ENCODE measurements around the gene PDE6G. TPM values are rescaled to one million over a fixed set of nuclear protein-coding genes. Genes with fewer than 3 reads are reported as not detected.

PDE6G gene
- total RNA-seq, 2 experiments from 2014 or later, result 19.8 to 24.7 TPM

GRCh38 chr17:81695211-81695610 lies 38.9 kb upstream of the PDE6G start:
- POLR2A ChIA-PET, result no interaction called here
- H3K4me3 Mint-ChIP-seq, result no peak overlapping the region
- peaks cover 29% of the 10 kb centered on the region for H3K36me3 Mint-ChIP-seq (ENCODE audit: low read depth)
- no peaks in the 10 kb centered on the region for H3K27me3 Mint-ChIP-seq
- no peak for DNase-seq
- H3K4me1 Mint-ChIP-seq, result peaks cover 9% of the 10 kb centered on the region
- no peak overlapping the region for H3K27ac Mint-ChIP-seq
- CTCF ChIA-PET, result interaction anchor here (1.1 kb wide), 1 partner anchor 14 kb away, joined by 3 read pairs; no protein-coding TSS in a partner anchor
- no peaks in the 10 kb centered on the region for H3K9me3 Mint-ChIP-seq

GRCh38 chr17:81694810-81695209 lies 38.5 kb upstream of the PDE6G start:
- Mint-ChIP-seq H3K4me3 (no peak overlapping the region), H3K27me3 (no peaks in the 10 kb centered on the region), H3K36me3 (ENCODE audit: low read depth) (peaks cover 33% of the 10 kb centered on the region), H3K27ac (no peak overlapping the region), H3K4me1 (peaks cover 9% of the 10 kb centered on the region), H3K9me3 (no peaks in the 10 kb centered on the region)
- POLR2A ChIA-PET, result no interaction called here
- CTCF ChIA-PET, result no interaction called here
- DNase-seq, result no peak

- Mint-ChIP-seq H3K27me3 (no peaks in the 10 kb centered on the region), H3K4me3 (no peak overlapping the region), H3K36me3 (ENCODE audit: low read depth) (peaks cover 40% of the 10 kb centered on the region), H3K9me3 (no peaks in the 10 kb centered on the region), H3K4me1 (peaks cover 12% of the 10 kb centered on the region), H3K27ac (no peak overlapping the region)
- no peak for DNase-seq
- POLR2A ChIA-PET, result interaction anchor here (1.5 kb wide), 1 partner anchor 9 kb away, joined by 3 read pairs; the partner anchor contains the start of gene MRPL12
- CTCF ChIA-PET, result no interaction called here
These were observed 37.3 kb upstream of the PDE6G start for GRCh38 chr17:81693509-81694210.

GRCh38 chr17:81691608-81692007 lies 35.3 kb upstream of the PDE6G start:
- CTCF ChIA-PET, result interaction anchor here (0.5 kb wide), 1 partner anchor 49 kb away, joined by 3 read pairs; no protein-coding TSS in a partner anchor
- H3K4me1 Mint-ChIP-seq, result peaks cover 4% of the 10 kb centered on the region

GRCh38 chr17:81691196-81691595 lies 34.9 kb upstream of the PDE6G start:
- Mint-ChIP-seq H3K4me3 (no peak overlapping the region), H3K27me3 (no peaks in the 10 kb centered on the region), H3K36me3 (ENCODE audit: low read depth) (peaks cover 40% of the 10 kb centered on the region), H3K4me1 (peaks cover 6% of the 10 kb centered on the region), H3K9me3 (no peaks in the 10 kb centered on the region), H3K27ac (no peak overlapping the region)
- POLR2A ChIA-PET, result no interaction called here
- CTCF ChIA-PET, result interaction anchor here (0.5 kb wide), 1 partner anchor 49 kb away, joined by 3 read pairs; no protein-coding TSS in a partner anchor
- DNase-seq, result no peak

More at GRCh38 chr17:81691608-81692007, 35.3 kb upstream of the PDE6G start:
- H3K27me3 Mint-ChIP-seq, result no peaks in the 10 kb centered on the region
- peaks cover 38% of the 10 kb centered on the region for H3K36me3 Mint-ChIP-seq (ENCODE audit: low read depth)
- POLR2A ChIA-PET, result no interaction called here
- H3K4me3 Mint-ChIP-seq, result no peak overlapping the region
- no peaks in the 10 kb centered on the region for H3K9me3 Mint-ChIP-seq
- DNase-seq, result no peak
- no peak overlapping the region for H3K27ac Mint-ChIP-seq

- Mint-ChIP-seq H3K36me3 (ENCODE audit: low read depth) (peaks cover 41% of the 10 kb centered on the region), H3K4me3 (no peak overlapping the region), H3K4me1 (peaks cover 9% of the 10 kb centered on the region), H3K27ac (no peak overlapping the region), H3K27me3 (no peaks in the 10 kb centered on the region), H3K9me3 (no peaks in the 10 kb centered on the region)
- ChIA-PET POLR2A (no interaction called here), CTCF (interaction anchor here (1.2 kb wide), 1 partner anchor 11 kb away, joined by 3 read pairs; no protein-coding TSS in a partner anchor)
- DNase-seq, result no peak
These were observed 34.2 kb upstream of the PDE6G start for GRCh38 chr17:81690549-81690948.

GRCh38 chr17:81690066-81690465 lies 33.7 kb upstream of the PDE6G start:
- no peak overlapping the region for H3K4me3 Mint-ChIP-seq
- peaks cover 14% of the 10 kb centered on the region for H3K4me1 Mint-ChIP-seq
- ChIA-PET POLR2A (no interaction called here), CTCF (interaction anchor here (1.2 kb wide), 1 partner anchor 12 kb away, joined by 3 read pairs; no protein-coding TSS in a partner anchor)
- no peak for DNase-seq
- H3K27me3 Mint-ChIP-seq, result no peaks in the 10 kb centered on the region
- no peak overlapping the region for H3K27ac Mint-ChIP-seq
- H3K9me3 Mint-ChIP-seq, result no peaks in the 10 kb centered on the region
- H3K36me3 Mint-ChIP-seq (ENCODE audit: low read depth), result peaks cover 41% of the 10 kb centered on the region

GRCh38 chr17:81688616-81689015 lies 32.3 kb upstream of the PDE6G start:
- H3K9me3 Mint-ChIP-seq, result no peaks in the 10 kb centered on the region
- CTCF ChIA-PET, result no interaction called here

GRCh38 chr17:81687770-81688541 lies 31.6 kb upstream of the PDE6G start:
- ChIA-PET CTCF (interaction anchor here (1.4 kb wide), 1 partner anchor 24 kb away, joined by 4 read pairs; no protein-coding TSS in a partner anchor), POLR2A (interaction anchor here (0.6 kb wide), 1 partner anchor 14 kb away, joined by 6 read pairs; no protein-coding TSS in a partner anchor)
- H3K27me3 Mint-ChIP-seq, result no peaks in the 10 kb centered on the region
- peaks cover 25% of the 10 kb centered on the region for H3K4me1 Mint-ChIP-seq
- DNase-seq, result no peak
- H3K27ac Mint-ChIP-seq, result no peak overlapping the region
- no peaks in the 10 kb centered on the region for H3K9me3 Mint-ChIP-seq
- no peak overlapping the region for H3K4me3 Mint-ChIP-seq
- H3K36me3 Mint-ChIP-seq (ENCODE audit: low read depth), result peaks cover 46% of the 10 kb centered on the region

More at GRCh38 chr17:81688616-81689015, 32.3 kb upstream of the PDE6G start:
- Mint-ChIP-seq H3K27ac (no peak overlapping the region), H3K27me3 (no peaks in the 10 kb centered on the region), H3K4me1 (peaks cover 22% of the 10 kb centered on the region), H3K4me3 (no peak overlapping the region), H3K36me3 (ENCODE audit: low read depth) (peaks cover 46% of the 10 kb centered on the region)
- no peak for DNase-seq
- POLR2A ChIA-PET, result no interaction called here

- H3K9me3 Mint-ChIP-seq, result no peaks in the 10 kb centered on the region
- peaks cover 44% of the 10 kb centered on the region for H3K36me3 Mint-ChIP-seq (ENCODE audit: low read depth)
- H3K27me3 Mint-ChIP-seq, result no peaks in the 10 kb centered on the region
- H3K4me1 Mint-ChIP-seq, result peaks cover 36% of the 10 kb centered on the region
- no peak overlapping the region for H3K27ac Mint-ChIP-seq
- no peak overlapping the region for H3K4me3 Mint-ChIP-seq
- POLR2A ChIA-PET, result no interaction called here
- no peak for DNase-seq
- CTCF ChIA-PET, result interaction anchor here (0.7 to 1.4 kb wide), 2 partner anchors 11 to 23 kb away, joined by 3 to 4 read pairs; no protein-coding TSS in a partner anchor
These were observed 30.3 kb upstream of the PDE6G start for GRCh38 chr17:81686614-81687013.

- peaks cover 41% of the 10 kb centered on the region for H3K4me1 Mint-ChIP-seq
- peaks cover 40% of the 10 kb centered on the region for H3K36me3 Mint-ChIP-seq (ENCODE audit: low read depth)
- H3K27ac Mint-ChIP-seq, result peak overlapping the region; percentile 82
- no peaks in the 10 kb centered on the region for H3K9me3 Mint-ChIP-seq
- H3K27me3 Mint-ChIP-seq, result no peaks in the 10 kb centered on the region
- ChIA-PET CTCF (interaction anchor here (1.0 to 3.0 kb wide), 5 partner anchors 9 to 48 kb away, joined by 3 to 17 read pairs (median 4); partner anchors contain the start of genes MRPL12, NPLOC4 and TSPAN10), POLR2A (no interaction called here)
- DNase-seq, result no peak
- peak overlapping the region; percentile 86 for H3K4me3 Mint-ChIP-seq
These were observed 28.8 kb upstream of the PDE6G start for GRCh38 chr17:81685108-81685507.

GRCh38 chr17:81684442-81684911 lies 28.1 kb upstream of the PDE6G start:
- H3K36me3 Mint-ChIP-seq (ENCODE audit: low read depth), result peaks cover 37% of the 10 kb centered on the region
- POLR2A ChIA-PET, result interaction anchor here (0.6 to 1.2 kb wide), 2 partner anchors 19 to 47 kb away, joined by 4 to 11 read pairs; partner anchors contain the start of gene MRPL12
- DNase-seq, result no peak
- no peaks in the 10 kb centered on the region for H3K27me3 Mint-ChIP-seq
- peak overlapping the region; percentile 86 for H3K4me3 Mint-ChIP-seq
- no peaks in the 10 kb centered on the region for H3K9me3 Mint-ChIP-seq
- CTCF ChIA-PET, result interaction anchor here (1.0 to 3.0 kb wide), 6 partner anchors 9 to 47 kb away, joined by 3 to 17 read pairs (median 8); partner anchors contain the start of genes CCDC137, MRPL12, NPLOC4 and OXLD1
- H3K4me1 Mint-ChIP-seq, result peaks cover 43% of the 10 kb centered on the region
- H3K27ac Mint-ChIP-seq, result peak overlapping the region; percentile 82
